HG03442 (cell line): ENCODE data around the gene PLEKHN1.
"Not testable (repeated sequence)": the region's sequence is repeated elsewhere in the genome, so short reads cannot be mapped to it uniquely, and the experiment has no call there.

Experiments used
- ATAC-seq: cut with Tn5 transposase; IDR thresholded peaks from one replicate; pipeline ENCODE4 v1.9.1; 2021; ENCODE audit warnings: mild to moderate bottlenecking, moderate library complexity; ENCODE audit not compliant: unreplicated experiment

The PLEKHN1 gene

GRCh38 chr1:973459-974292 is 7.4 kb downstream of the PLEKHN1 start:
- ATAC-seq, result no peak

DNA sequence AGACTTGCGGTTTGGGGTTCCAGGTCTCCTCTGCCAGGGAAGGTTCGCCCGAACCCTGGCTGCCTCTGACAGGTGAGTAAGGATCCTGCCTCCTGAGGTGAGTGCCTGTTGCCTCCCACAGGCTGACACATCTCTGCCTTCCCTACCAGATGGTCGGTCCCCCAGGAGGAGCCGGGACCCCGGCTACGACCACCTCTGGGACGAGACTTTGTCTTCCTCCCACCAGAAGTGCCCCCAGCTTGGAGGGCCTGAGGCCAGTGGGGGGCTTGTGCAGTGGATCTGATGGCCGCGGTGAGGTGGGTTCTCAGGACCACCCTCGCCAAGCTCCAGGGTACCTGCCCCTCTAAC is 8.0 kb downstream of the PLEKHN1 start:
- ATAC-seq, result no peak

DNA sequence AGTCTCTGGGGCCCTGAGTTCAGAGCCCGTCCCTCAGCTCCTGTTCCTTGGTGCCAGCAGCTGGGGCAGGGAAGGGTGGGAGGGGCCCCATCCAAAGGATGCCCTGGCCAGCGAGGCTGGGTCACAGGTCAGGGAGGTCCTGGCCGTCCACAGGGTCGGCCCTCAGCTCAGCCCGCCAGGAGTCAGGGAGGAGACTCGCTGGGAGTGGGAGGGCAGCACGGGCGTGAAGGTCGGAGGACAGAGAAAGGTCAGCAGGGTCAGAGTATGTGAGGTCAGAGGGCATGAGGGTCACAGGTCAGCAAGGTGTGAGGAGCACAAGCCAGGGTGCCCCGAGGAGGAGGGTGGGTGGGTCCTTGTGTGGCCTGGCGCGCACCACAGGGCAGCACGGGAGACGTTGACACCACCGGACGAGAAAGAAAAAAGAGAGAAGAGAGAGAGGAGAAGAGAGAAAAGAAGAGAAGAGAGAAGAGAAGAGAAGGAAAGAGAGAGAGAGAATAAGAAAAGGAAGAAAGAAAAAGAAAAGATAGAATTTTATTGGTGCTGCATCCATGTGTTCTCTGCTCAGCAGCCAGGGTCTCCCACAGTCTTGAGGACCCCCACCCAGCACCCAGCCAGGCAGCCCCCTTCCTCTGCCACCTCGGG is 8.5 kb downstream of the PLEKHN1 start:
- no peak for ATAC-seq

- no peak for ATAC-seq
Measured at GRCh38 chr1:975365-975764, 9.1 kb downstream of the PLEKHN1 start.

DNA sequence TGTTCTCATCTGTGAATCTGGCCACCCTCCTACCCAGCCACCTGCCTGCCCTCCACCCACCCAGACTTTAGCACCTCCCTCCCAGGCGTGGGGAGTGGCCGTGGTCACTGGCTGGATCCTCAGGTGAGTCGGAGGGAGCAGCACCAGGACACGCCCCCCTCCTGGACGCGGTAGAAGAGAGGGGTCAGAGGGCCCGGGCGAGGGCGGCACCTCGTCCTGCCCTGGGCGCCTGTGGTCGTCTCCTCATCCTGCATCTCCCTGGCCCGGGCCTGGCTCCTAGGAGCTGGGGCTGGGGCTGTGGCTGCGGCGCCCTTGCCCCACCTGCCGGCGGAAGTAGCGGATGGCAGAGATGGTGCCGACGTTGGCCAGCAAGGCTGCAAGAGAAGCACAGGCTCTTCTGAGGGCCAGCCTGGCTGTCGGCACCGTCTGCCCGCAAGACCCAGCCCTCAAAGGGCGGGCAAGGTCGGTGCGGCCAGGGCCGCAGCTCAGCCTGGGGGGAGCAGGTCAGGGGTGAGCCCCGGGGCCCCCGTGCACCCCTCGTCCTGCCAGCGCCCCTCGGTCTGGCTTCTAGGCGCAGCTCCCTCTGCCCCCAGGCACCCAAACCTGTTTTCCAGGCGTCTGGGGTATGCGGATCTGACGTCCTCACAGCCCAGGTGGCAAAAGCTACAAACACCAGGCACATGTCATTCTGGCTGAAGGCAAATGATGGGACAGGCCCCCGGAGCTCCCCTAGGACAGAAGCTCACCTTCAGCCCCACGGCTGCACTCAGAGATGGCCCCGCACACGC is 9.8 kb downstream of the PLEKHN1 start:
- ATAC-seq, result peak; percentile 52

- not testable (repeated sequence) for ATAC-seq
Measured at GRCh38 chr1:976791-977190, 10.5 kb downstream of the PLEKHN1 start.

- no peak for ATAC-seq
Measured at GRCh38 chr1:978069-978834, 12.0 kb downstream of the PLEKHN1 start.

DNA sequence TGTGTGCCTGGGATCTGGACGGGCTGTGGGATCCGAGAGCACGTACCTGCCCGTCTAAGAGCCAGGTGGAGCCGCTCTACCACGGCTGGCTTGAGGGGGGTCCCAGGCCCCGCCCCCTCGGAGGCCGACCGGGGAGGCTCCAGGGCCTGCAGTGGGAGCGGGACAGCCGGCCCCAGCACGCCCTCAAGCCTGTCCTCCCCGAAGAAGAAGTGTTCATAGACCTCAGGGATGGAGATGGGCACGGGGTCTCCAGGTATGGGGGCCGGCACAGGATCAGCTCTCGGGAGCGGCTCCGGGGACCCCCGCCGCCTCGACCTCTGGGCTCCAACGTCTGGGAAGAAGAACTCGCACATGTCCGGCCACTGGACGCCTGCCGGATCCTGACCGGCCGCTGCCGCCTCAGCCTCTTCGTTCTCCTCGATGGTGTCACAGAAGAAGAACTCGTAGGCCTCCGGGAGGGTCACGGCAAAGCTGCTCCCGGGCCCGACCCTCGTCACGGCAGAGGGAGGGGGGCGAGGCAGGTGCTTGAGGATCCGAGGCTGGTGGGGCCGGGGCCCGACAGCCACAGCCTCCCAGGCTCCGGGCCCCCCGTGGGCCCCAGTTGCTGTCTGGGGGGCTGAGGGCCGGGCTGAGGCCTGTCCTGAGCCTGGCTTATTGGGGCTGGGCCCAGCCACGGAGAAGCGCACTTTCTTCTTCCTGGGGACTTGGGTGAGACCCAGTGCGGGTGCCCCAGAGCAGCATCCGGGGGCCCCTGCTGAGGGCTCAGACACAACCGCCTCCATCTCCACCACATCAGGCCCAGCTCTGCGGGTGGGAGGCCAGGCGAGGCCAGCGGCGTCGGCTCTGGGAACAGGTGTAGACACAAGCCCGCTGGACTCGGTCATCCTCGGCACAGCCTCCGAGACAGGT is 12.8 kb downstream of the PLEKHN1 start:
- no peak for ATAC-seq

GRCh38 chr1:979744-980072 is 13.4 kb downstream of the PLEKHN1 start:
- ATAC-seq, result no peak

- no peak for ATAC-seq
Measured at GRCh38 chr1:980137-980571, 13.9 kb downstream of the PLEKHN1 start.

DNA sequence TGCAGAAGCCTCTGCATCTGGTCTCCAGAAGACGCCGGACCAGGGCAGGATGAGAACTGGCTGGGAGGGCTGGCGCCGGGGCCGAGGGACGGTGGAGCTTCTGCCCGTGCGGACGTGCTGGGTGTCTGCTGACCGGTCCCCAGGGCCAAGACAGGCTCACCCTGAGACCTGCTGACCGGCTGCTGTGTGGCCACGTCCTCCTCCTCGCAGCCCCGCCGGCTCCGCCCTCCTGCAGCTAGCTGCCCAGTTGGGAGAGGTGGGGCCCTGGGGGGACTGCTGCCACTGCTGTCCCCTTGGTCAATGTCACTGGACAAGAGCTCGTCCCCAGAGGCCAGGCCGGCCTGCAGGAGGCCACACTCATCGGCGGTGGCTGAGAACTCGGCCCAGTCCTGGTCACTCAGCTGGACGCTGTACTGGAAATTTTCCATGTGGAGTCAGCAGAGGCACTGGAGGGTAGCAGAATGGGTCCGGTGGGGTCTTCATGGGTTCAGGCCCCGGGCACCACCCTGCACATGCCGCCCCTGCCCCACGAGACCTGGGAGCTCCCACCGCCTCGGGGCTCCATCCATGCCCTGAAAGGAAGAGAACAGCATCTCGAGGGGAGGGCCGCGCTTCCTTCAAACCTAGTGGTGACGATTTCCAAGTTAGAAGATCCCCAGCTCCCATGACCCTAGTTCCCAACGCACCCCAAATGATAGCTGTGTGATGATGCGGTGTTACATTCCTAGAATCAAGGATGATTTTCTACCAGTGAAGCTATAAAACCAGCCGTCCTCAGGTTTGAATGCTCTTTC is 14.5 kb downstream of the PLEKHN1 start:
- ATAC-seq, result no peak

- no peak for ATAC-seq
Measured at GRCh38 chr1:981491-981954, 15.2 kb downstream of the PLEKHN1 start.

DNA sequence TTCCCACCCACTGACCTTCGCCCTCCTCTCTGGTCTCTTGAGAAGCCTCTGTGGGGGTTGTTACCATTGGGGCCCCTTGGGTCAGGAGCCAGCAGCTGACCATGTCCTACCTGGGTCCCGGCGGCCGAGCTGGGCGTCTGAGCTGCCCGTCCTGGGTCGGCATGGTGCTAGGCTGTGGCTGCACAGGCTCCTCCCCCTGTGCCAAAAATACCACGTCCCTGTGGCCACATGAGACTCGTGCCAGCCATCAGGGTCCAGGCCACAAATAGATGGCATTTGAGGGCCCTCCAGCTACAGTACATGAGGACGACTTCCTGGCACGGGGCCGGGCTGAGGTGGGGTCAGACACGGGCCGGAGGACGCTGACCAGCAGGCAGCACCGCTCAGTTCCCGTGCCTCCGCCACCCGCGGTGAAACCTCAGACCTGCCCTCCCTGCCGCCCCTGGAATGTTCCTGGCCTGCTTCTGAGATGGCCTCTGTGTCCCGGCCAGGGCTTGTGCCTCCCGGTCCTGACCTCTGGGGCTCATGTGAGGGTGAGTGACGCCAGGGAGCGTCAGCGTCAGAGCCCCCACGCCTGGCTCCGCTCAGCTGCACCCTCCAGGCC is 15.8 kb downstream of the PLEKHN1 start, which contains the start of gene PERM1:
Gene PERM1 (minus strand): TSS at position 139 of the 604 bp plus-strand sequence. CDS start 1,064 bp downstream, outside the sequence.
- no peak for ATAC-seq

GRCh38 chr1:982765-983436 is 16.6 kb downstream of the PLEKHN1 start:
- ATAC-seq, result no peak

DNA sequence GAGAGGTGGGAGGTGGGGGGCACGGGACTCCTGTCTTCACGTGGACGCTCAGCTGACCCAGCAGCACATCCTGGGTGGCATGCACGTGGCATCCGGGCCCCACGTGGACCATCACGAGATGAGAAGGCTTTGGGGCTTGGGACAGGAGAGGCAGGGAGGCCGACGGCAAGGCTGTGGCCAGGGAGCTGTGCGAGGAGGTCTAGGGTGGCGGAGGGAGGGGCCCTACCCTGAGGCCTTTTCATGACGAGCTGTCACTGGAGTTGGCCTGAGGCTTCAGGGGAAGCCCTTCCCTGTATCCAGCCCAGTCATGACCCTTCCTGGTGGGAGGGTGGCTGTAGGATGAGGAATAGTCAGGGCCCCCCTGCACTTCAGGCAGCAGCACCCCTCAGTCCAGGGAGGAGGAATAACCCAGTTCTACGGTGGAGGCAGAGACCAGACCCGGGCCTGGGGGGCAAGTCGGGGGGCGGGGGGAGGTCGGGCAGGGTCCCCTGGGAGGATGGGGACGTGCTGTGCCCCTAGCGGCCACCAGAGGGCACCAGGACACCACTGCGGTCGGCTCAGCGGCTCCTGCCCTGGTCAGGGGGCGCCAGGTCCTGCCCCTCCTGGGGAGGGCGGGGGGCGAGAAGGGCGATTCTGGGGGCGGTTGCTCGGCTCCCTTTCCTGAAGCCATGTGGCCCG is 17.7 kb downstream of the PLEKHN1 start:
- peak; percentile 45 for ATAC-seq

GRCh38 chr1:984476-984814 is 18.2 kb downstream of the PLEKHN1 start:
- no peak for ATAC-seq

- no peak for ATAC-seq
Measured at GRCh38 chr1:985126-985525, 18.8 kb downstream of the PLEKHN1 start.

GRCh38 chr1:988061-988460 is 21.8 kb downstream of the PLEKHN1 start:
- ATAC-seq, result not testable (repeated sequence)
